Measurements from ENCODE around the gene TRIM14.

DNA sequence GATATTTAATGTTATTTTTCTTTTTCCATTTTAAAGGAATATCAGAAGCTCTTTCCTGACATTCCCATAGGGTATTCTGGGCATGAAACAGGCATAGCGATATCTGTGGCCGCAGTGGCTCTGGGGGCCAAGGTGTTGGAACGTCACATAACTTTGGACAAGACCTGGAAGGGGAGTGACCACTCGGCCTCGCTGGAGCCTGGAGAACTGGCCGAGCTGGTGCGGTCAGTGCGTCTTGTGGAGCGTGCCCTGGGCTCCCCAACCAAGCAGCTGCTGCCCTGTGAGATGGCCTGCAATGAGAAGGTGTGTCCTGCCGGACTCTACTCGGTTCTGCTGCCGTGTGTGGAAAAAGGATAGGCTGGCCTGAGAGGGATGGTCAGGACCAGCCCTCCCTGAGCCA, 38.2 kb downstream of the TRIM14 start:
- TF ChIP-seq, protein P1, sequence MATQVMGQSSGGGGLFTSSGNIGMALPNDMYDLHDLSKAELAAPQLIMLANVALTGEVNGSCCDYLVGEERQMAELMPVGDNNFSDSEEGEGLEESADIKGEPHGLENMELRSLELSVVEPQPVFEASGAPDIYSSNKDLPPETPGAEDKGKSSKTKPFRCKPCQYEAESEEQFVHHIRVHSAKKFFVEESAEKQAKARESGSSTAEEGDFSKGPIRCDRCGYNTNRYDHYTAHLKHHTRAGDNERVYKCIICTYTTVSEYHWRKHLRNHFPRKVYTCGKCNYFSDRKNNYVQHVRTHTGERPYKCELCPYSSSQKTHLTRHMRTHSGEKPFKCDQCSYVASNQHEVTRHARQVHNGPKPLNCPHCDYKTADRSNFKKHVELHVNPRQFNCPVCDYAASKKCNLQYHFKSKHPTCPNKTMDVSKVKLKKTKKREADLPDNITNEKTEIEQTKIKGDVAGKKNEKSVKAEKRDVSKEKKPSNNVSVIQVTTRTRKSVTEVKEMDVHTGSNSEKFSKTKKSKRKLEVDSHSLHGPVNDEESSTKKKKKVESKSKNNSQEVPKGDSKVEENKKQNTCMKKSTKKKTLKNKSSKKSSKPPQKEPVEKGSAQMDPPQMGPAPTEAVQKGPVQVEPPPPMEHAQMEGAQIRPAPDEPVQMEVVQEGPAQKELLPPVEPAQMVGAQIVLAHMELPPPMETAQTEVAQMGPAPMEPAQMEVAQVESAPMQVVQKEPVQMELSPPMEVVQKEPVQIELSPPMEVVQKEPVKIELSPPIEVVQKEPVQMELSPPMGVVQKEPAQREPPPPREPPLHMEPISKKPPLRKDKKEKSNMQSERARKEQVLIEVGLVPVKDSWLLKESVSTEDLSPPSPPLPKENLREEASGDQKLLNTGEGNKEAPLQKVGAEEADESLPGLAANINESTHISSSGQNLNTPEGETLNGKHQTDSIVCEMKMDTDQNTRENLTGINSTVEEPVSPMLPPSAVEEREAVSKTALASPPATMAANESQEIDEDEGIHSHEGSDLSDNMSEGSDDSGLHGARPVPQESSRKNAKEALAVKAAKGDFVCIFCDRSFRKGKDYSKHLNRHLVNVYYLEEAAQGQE (IDR thresholded peaks at IDR 0.05), result no peak
- TF ChIP-seq, protein P2, sequence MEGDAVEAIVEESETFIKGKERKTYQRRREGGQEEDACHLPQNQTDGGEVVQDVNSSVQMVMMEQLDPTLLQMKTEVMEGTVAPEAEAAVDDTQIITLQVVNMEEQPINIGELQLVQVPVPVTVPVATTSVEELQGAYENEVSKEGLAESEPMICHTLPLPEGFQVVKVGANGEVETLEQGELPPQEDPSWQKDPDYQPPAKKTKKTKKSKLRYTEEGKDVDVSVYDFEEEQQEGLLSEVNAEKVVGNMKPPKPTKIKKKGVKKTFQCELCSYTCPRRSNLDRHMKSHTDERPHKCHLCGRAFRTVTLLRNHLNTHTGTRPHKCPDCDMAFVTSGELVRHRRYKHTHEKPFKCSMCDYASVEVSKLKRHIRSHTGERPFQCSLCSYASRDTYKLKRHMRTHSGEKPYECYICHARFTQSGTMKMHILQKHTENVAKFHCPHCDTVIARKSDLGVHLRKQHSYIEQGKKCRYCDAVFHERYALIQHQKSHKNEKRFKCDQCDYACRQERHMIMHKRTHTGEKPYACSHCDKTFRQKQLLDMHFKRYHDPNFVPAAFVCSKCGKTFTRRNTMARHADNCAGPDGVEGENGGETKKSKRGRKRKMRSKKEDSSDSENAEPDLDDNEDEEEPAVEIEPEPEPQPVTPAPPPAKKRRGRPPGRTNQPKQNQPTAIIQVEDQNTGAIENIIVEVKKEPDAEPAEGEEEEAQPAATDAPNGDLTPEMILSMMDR (IDR thresholded peaks at IDR 0.05), result no peak
- TF ChIP-seq JUN (IDR thresholded peaks at IDR 0.05) (no peak), SMC3 (IDR thresholded peaks at IDR 0.05) (no peak)
- TF ChIP-seq, protein P3, sequence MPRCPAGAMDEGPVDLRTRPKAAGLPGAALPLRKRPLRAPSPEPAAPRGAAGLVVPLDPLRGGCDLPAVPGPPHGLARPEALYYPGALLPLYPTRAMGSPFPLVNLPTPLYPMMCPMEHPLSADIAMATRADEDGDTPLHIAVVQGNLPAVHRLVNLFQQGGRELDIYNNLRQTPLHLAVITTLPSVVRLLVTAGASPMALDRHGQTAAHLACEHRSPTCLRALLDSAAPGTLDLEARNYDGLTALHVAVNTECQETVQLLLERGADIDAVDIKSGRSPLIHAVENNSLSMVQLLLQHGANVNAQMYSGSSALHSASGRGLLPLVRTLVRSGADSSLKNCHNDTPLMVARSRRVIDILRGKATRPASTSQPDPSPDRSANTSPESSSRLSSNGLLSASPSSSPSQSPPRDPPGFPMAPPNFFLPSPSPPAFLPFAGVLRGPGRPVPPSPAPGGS (IDR thresholded peaks at IDR 0.05), result no peak
